ENCODE results near the gene ZPBP2.

DNA sequence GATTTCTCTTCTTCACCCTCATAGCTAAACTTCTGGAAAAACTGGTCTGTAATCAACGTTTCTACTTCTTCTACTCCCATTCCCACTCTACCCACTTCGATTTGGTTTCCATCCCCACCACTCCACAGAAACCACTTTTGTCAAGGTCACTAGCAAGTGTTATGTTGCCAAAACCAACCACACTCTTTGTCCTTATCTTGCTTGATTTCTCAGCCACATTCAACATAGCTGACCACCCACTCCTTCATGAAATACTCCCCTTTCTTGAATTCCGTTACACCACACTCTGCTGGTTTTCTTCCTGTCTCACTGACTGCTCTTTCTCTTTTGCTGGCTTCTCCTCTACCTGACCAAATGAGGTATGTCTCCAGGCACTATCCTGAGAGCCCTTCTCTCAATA lies 15.8 kb upstream of the ZPBP2 start:
- TF ChIP-seq, protein P1, sequence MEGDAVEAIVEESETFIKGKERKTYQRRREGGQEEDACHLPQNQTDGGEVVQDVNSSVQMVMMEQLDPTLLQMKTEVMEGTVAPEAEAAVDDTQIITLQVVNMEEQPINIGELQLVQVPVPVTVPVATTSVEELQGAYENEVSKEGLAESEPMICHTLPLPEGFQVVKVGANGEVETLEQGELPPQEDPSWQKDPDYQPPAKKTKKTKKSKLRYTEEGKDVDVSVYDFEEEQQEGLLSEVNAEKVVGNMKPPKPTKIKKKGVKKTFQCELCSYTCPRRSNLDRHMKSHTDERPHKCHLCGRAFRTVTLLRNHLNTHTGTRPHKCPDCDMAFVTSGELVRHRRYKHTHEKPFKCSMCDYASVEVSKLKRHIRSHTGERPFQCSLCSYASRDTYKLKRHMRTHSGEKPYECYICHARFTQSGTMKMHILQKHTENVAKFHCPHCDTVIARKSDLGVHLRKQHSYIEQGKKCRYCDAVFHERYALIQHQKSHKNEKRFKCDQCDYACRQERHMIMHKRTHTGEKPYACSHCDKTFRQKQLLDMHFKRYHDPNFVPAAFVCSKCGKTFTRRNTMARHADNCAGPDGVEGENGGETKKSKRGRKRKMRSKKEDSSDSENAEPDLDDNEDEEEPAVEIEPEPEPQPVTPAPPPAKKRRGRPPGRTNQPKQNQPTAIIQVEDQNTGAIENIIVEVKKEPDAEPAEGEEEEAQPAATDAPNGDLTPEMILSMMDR (conservative IDR thresholded peaks at IDR 0.05; ENCODE audit: low read depth, low read length): no peak
- no peak for TF ChIP-seq EZH2 (IDR thresholded peaks at IDR 0.05; ENCODE audit: low read length, unreplicated experiment)
